Gastrocnemius medialis (tissue), 4 donors: ENCODE measurements around the gene LRRC8D.

ENCODE experiments used
- POLR2A ChIP-seq, 2 donors: fragments of 450-650 bp; IDR thresholded peaks; one replicate each; pipeline ENCODE4 v1.6.1; 2017; ENCODE audit warnings: antibody characterized with exemption in 2 of 2, mild to moderate bottlenecking in 2 of 2, moderate library complexity in 2 of 2
- TF ChIP-seq, protein P1 (sequence below), 5 experiments: fragments of 450-650 bp in 3 of 5; fragments of 200-600 bp in 2 of 5; sonication (generic) in 2 of 5; IDR thresholded peaks in 4 of 5; conservative IDR thresholded peaks in 1 of 5; 1 replicate in 4 of 5; 2 replicates in 1 of 5; pipeline ENCODE4 v1.5.1; 2016 to 2019; ENCODE audit warnings: antibody characterized with exemption in 5 of 5, mild to moderate bottlenecking in 3 of 5, moderate library complexity in 3 of 5

DNA sequence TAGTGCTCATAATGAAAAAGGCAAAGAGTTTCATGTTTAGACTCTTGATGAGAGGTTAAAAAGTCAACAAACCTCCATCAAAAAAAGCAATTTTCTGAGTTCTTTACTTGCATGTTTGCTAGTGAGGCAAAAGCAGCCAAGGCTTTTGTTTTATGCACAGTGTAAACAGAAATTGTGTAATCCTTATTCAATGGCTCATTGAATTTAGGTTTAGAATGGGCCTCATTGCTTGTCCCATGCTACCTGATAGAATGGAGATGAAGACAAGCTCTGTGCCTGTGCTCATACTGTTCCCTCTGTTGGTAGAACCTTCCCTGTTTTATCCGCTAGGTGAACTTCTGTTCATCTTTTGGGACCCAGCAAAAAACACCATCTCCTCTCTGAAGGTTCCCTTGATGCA, 10.0 kb upstream of the LRRC8D start:
- TF ChIP-seq, protein P1, sequence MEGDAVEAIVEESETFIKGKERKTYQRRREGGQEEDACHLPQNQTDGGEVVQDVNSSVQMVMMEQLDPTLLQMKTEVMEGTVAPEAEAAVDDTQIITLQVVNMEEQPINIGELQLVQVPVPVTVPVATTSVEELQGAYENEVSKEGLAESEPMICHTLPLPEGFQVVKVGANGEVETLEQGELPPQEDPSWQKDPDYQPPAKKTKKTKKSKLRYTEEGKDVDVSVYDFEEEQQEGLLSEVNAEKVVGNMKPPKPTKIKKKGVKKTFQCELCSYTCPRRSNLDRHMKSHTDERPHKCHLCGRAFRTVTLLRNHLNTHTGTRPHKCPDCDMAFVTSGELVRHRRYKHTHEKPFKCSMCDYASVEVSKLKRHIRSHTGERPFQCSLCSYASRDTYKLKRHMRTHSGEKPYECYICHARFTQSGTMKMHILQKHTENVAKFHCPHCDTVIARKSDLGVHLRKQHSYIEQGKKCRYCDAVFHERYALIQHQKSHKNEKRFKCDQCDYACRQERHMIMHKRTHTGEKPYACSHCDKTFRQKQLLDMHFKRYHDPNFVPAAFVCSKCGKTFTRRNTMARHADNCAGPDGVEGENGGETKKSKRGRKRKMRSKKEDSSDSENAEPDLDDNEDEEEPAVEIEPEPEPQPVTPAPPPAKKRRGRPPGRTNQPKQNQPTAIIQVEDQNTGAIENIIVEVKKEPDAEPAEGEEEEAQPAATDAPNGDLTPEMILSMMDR (IDR thresholded peaks at IDR 0.05 in 4 of 5, conservative IDR thresholded peaks at IDR 0.05 in 1 of 5): no peak
- TF ChIP-seq POLR2A (IDR thresholded peaks at IDR 0.05): no peak
